CD14-positive monocyte (primary cell): ENCODE measurements around the gene AJAP1. TPM values are rescaled to one million over a fixed set of nuclear protein-coding genes. Genes with fewer than 3 reads are reported as not detected.
"Not testable (repeated sequence)": the region's sequence is repeated elsewhere in the genome, so short reads cannot be mapped to it uniquely, and the experiment has no call there.

Experiments used
- DNase-seq, 3 donors: peaks; one replicate each; pipeline ENCODE4 v3.0.0-alpha.2; 2011 to 2022
- H2AFZ ChIP-seq: 2 replicates; pipeline ENCODE4 v1.6.0; 2012; ENCODE audit warnings: mild to moderate bottlenecking, low read depth, low read length, inconsistent platforms; ENCODE audit not compliant: insufficient read depth, poor library complexity, severe bottlenecking
- H3K27ac ChIP-seq, 2 donors: 1 replicate in 1 of 2; 2 replicates in 1 of 2; pipeline ENCODE4 v1.5.1; 2012 to 2013; ENCODE audit warnings: low read length in 2 of 2, control low read depth in 1 of 2, inconsistent platforms in 1 of 2, low read depth in 1 of 2, mild to moderate bottlenecking in 1 of 2
- H3K27me3 ChIP-seq, 2 donors: one replicate each; pipeline versions ENCODE4 v1.6.0 to v1.6.1; 2011 to 2013; ENCODE audit warnings: low read length in 2 of 2; ENCODE audit not compliant: control insufficient read depth in 2 of 2, insufficient read depth in 2 of 2
- H3K36me3 ChIP-seq, 2 donors: replicated peaks in 1 of 2; 1 replicate in 1 of 2; 2 replicates in 1 of 2; pipeline versions ENCODE4 v1.5.1 to v1.6.1; 2012 to 2013; ENCODE audit warnings: low read length in 2 of 2, control low read depth in 1 of 2, inconsistent platforms in 1 of 2, mild to moderate bottlenecking in 1 of 2; ENCODE audit not compliant: insufficient read depth in 2 of 2, control insufficient read depth in 1 of 2
- H3K4me1 ChIP-seq, 2 donors: 1 replicate in 1 of 2; 2 replicates in 1 of 2; pipeline versions ENCODE4 v1.5.1 to v1.6.1; 2012 to 2013; ENCODE audit warnings: low read length in 2 of 2, control low read depth in 1 of 2, inconsistent platforms in 1 of 2, mild to moderate bottlenecking in 1 of 2, moderate library complexity in 1 of 2; ENCODE audit not compliant: insufficient read depth in 2 of 2, control insufficient read depth in 1 of 2
- H3K4me2 ChIP-seq: replicated peaks from 2 replicates; pipeline ENCODE3; 2012; ENCODE audit warnings: low read length, moderate library complexity, mild to moderate bottlenecking; ENCODE audit not compliant: poor library complexity, severe bottlenecking; ENCODE audit errors: extremely low read depth
- H3K4me3 ChIP-seq, 3 experiments: fragments of 200-600 bp in 1 of 3; sonication (generic) in 1 of 3; replicated peaks in 1 of 3; 1 replicate in 2 of 3; 2 replicates in 1 of 3; pipeline ENCODE4 v1.5.1; 2011 to 2013; ENCODE audit warnings: low read length in 3 of 3, mild to moderate bottlenecking in 3 of 3, control low read depth in 2 of 3, low read depth in 2 of 3, inconsistent platforms in 1 of 3, moderate library complexity in 1 of 3
- H3K79me2 ChIP-seq: 2 replicates; pipeline ENCODE4 v1.6.0; 2012; ENCODE audit warnings: mild to moderate bottlenecking, control low read depth, inconsistent platforms, low read length, moderate library complexity; ENCODE audit not compliant: insufficient read depth
- H3K9ac ChIP-seq: 2 replicates; pipeline ENCODE4 v1.6.0; 2017; ENCODE audit warnings: low read length, mild to moderate bottlenecking; ENCODE audit not compliant: insufficient read depth, poor library complexity, severe bottlenecking
- H3K9me3 ChIP-seq, 2 donors: replicated peaks in 1 of 2; 1 replicate in 1 of 2; 2 replicates in 1 of 2; pipeline versions ENCODE4 v1.5.1 to v1.6.1; 2012 to 2013; ENCODE audit warnings: low read length in 2 of 2, control low read depth in 1 of 2; ENCODE audit not compliant: control insufficient read depth in 1 of 2, insufficient read depth in 1 of 2
- H4K20me1 ChIP-seq: 2 replicates; pipeline ENCODE4 v1.6.0; 2012; ENCODE audit warnings: mild to moderate bottlenecking, low read length, control low read depth, moderate library complexity; ENCODE audit not compliant: insufficient read depth
- H3K27ac Mint-ChIP-seq, 7 donors: one replicate each; pipeline ENCODE4 v1.8.0; 2020; ENCODE audit warnings: mild to moderate bottlenecking in 7 of 7, mixed read lengths in 7 of 7, moderate library complexity in 6 of 7, inconsistent platforms in 2 of 7
- H3K27me3 Mint-ChIP-seq, 3 donors: one replicate each; pipeline ENCODE4 v1.8.0; 2021 to 2022; ENCODE audit warnings: low read depth in 3 of 3, mild to moderate bottlenecking in 3 of 3, mixed read lengths in 3 of 3, moderate library complexity in 3 of 3, inconsistent platforms in 1 of 3
- H3K36me3 Mint-ChIP-seq, 2 donors: one replicate each; pipeline ENCODE4 v1.8.0; 2020; ENCODE audit warnings: mixed read lengths in 2 of 2, inconsistent platforms in 1 of 2, mild to moderate bottlenecking in 1 of 2
- H3K4me1 Mint-ChIP-seq: one replicate; pipeline ENCODE4 v1.8.0; 2020; ENCODE audit warnings: mild to moderate bottlenecking, mixed read lengths
- H3K4me3 Mint-ChIP-seq, 2 donors: one replicate each; pipeline ENCODE4 v1.8.0; 2020; ENCODE audit warnings: mild to moderate bottlenecking in 2 of 2, mixed read lengths in 2 of 2, moderate library complexity in 1 of 2
- H3K9me3 Mint-ChIP-seq, 7 donors: one replicate each; pipeline ENCODE4 v1.8.0; 2020 to 2022; ENCODE audit warnings: mixed read lengths in 7 of 7, mild to moderate bottlenecking in 6 of 7, moderate library complexity in 6 of 7, inconsistent platforms in 2 of 7
- WGBS: methylation state at CpG from one replicate; pipeline ENCODE4 v1.1.5; 2013; ENCODE audit warnings: missing lambda C conversion rate; ENCODE audit not compliant: insufficient coverage; 5-methylcytosine and 5-hydroxymethylcytosine counted together
- intact Hi-C, 2 donors: fragments of 100-400 bp; cut with micrococcal nuclease; formaldehyde crosslinking; loops; one replicate each; pipeline versions ENCODE4 v1.15.0 to v1.15.1; 2023
- polyA plus RNA-seq, 3 donors: library from polyadenylated mRNA; depleted of rRNA in 1 of 3; unstranded in 2 of 3; stranded (reverse) in 1 of 3; fragments of 300-500 nt in 2 of 3; fragments of >200 nt in 1 of 3; fragmentation: Illumina TruSeq in 2 of 3; gene quantifications; 1 replicate in 2 of 3; 2 replicates in 1 of 3; pipeline ENCODE4 v1.2.3, GENCODE V29; 2012 to 2021
- TF ChIP-seq, protein P1 (sequence below): fragments of 200-600 bp; IDR thresholded peaks from one replicate; pipeline ENCODE4 v1.8.0; 2022; ENCODE audit warnings: antibody characterized with exemption, mild to moderate bottlenecking

Gene AJAP1
- polyA plus RNA-seq, 3 donors, result not detected

- Mint-ChIP-seq H3K27ac (peak overlapping the region in 1 of 7 donors; percentile 49), H3K4me3 (no peak overlapping the region), H3K9me3 (peaks cover 2 to 10% (median 3%) of the 10 kb centered on the region in 7 donors), H3K27me3 (peaks cover 6 to 15% (median 13%) of the 10 kb centered on the region in 3 donors), H3K4me1 (no peaks in the 10 kb centered on the region), H3K36me3 (no peaks in the 10 kb centered on the region)
- Histone ChIP-seq H3K9ac (no peak overlapping the region), H2AFZ (no peak overlapping the region), H3K4me1 (no peaks in the 10 kb centered on the region), H3K27me3 (peaks cover 0 to 2% of the 10 kb centered on the region in 2 donors), H3K4me2 (no peak overlapping the region), H3K79me2 (no peaks in the 10 kb centered on the region), H3K36me3 (no peaks in the 10 kb centered on the region), H4K20me1 (no peaks in the 10 kb centered on the region), H3K27ac (no peak overlapping the region), H3K9me3 (peaks cover 0 to 5% of the 10 kb centered on the region in 2 donors), H3K4me3 (no peak overlapping the region)
- TF ChIP-seq, protein P1, sequence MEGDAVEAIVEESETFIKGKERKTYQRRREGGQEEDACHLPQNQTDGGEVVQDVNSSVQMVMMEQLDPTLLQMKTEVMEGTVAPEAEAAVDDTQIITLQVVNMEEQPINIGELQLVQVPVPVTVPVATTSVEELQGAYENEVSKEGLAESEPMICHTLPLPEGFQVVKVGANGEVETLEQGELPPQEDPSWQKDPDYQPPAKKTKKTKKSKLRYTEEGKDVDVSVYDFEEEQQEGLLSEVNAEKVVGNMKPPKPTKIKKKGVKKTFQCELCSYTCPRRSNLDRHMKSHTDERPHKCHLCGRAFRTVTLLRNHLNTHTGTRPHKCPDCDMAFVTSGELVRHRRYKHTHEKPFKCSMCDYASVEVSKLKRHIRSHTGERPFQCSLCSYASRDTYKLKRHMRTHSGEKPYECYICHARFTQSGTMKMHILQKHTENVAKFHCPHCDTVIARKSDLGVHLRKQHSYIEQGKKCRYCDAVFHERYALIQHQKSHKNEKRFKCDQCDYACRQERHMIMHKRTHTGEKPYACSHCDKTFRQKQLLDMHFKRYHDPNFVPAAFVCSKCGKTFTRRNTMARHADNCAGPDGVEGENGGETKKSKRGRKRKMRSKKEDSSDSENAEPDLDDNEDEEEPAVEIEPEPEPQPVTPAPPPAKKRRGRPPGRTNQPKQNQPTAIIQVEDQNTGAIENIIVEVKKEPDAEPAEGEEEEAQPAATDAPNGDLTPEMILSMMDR, result no peak
- intact Hi-C loops, result no loop called here
- DNase-seq, result no peak
- WGBS, result 86% methylated on average over 8 of the region's 9 CpGs
These were observed 11.0 kb downstream of the AJAP1 start for GRCh38 chr1:4665456-4665855.

DNA sequence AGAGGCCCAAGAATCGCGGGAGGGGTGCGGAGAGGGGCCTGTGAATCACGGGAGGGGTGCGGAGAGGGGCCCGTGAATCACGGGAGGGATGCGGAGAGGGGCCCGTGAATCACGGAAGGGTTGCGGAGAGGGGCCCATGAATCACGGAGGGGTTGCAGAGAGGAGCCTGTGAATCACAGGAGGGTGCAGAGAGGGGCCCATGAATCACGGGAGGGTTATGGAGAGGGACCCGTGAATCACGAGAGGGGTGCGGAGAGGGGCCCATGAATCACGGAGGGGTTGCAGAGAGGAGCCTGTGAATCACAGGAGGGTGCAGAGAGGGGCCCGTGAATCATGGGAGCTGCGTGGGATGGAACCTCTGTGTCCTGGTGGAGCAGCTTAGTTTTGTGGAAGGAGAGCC lies 12.3 kb downstream of the AJAP1 start:
- intact Hi-C loops, H3K9ac ChIP-seq, H2AFZ ChIP-seq, H3K9me3 ChIP-seq, H3K4me3 ChIP-seq, H3K36me3 ChIP-seq, H3K27ac ChIP-seq, DNase-seq, H3K36me3 Mint-ChIP-seq, H4K20me1 ChIP-seq, H3K4me1 Mint-ChIP-seq, H3K4me2 ChIP-seq, H3K27me3 ChIP-seq, H3K79me2 ChIP-seq, H3K4me1 ChIP-seq, H3K27ac Mint-ChIP-seq, H3K4me3 Mint-ChIP-seq: not testable (repeated sequence)
- WGBS, result 90% methylated on average over 14 of the region's 19 CpGs
- peaks cover 2 to 11% (median 11%) of the 10 kb centered on the region in 3 donors for H3K27me3 Mint-ChIP-seq
- H3K9me3 Mint-ChIP-seq, result peaks cover 2 to 10% (median 3%) of the 10 kb centered on the region in 7 donors
